PC-9 (cell line): ENCODE results near the gene BCL2.

Experiments
- EZH2 ChIP-seq: fragments of 200-600 bp; sonication (generic); IDR thresholded peaks from 2 replicates; pipeline ENCODE4 v1.8.0; 2017; ENCODE audit warnings: antibody characterized with exemption, low read depth
- TF ChIP-seq, protein P1 (sequence below): fragments of 200-600 bp; sonication (generic); conservative IDR thresholded peaks from 2 replicates; pipeline ENCODE4 v1.6.1; 2017; ENCODE audit warnings: mixed run types, antibody characterized with exemption, mild to moderate bottlenecking, moderate library complexity

DNA sequence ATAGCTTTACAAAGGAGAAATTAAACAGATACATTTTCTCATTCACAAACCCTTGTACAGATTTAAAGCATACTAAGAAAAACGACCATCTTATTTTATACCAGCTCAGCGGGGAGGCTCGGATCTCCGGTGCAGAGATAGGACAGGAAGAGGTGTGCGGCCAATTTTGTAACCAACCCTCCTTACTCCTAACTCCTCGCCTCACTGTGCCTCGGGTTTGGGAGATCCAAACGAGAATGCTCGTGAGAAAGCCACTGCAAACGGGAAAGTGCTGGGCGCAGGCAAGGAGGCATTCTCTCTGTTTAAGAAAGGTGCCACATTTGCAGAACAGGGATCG, 46.3 kb upstream of the BCL2 start:
- TF ChIP-seq, protein P1, sequence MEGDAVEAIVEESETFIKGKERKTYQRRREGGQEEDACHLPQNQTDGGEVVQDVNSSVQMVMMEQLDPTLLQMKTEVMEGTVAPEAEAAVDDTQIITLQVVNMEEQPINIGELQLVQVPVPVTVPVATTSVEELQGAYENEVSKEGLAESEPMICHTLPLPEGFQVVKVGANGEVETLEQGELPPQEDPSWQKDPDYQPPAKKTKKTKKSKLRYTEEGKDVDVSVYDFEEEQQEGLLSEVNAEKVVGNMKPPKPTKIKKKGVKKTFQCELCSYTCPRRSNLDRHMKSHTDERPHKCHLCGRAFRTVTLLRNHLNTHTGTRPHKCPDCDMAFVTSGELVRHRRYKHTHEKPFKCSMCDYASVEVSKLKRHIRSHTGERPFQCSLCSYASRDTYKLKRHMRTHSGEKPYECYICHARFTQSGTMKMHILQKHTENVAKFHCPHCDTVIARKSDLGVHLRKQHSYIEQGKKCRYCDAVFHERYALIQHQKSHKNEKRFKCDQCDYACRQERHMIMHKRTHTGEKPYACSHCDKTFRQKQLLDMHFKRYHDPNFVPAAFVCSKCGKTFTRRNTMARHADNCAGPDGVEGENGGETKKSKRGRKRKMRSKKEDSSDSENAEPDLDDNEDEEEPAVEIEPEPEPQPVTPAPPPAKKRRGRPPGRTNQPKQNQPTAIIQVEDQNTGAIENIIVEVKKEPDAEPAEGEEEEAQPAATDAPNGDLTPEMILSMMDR: no peak
- TF ChIP-seq EZH2: no peak
